Endothelial cell of umbilical vein (primary cell): ENCODE measurements around the gene SETMAR. TPM values are rescaled to one million over a fixed set of nuclear protein-coding genes. Genes with fewer than 3 reads are reported as not detected.

ENCODE experiments used
- BruUV-seq: library from RNA; stranded (reverse); fragments of 400-500 nt; replicated peaks from 2 replicates; lab custom pipeline; 2021; lab: Mats Ljungman, UMichigan
- CTCF ChIA-PET: fragments of 300-600, 350-600 bp; sonication (Branson Sonifier 250); formaldehyde crosslinking; loops from one replicate; lab custom pipeline; 2021; ENCODE audit warnings: antibody characterized with exemption, inconsistent platforms; lab: Charles Lee
- POLR2A ChIA-PET: fragments of 300-600, 350-600 bp; sonication (Branson Sonifier 250); formaldehyde crosslinking; loops from one replicate; lab custom pipeline; 2021; ENCODE audit warnings: antibody characterized with exemption, inconsistent platforms; lab: Charles Lee
- DNase-seq: peaks from one replicate; pipeline ENCODE4 v3.0.0-alpha.2; 2011; ENCODE audit warnings: low read depth, low spot score
- FAIRE-seq: peaks from 2 replicates; lab custom pipeline; 2011; peaks lifted over from hg19 to GRCh38; lab: Jason Lieb, UNC
- H2AFZ ChIP-seq: 2 replicates; pipeline ENCODE4 v1.6.0; 2012; ENCODE audit warnings: low read depth, low read length, control low read depth, inconsistent platforms
- H3K27ac ChIP-seq: 2 replicates; pipeline ENCODE4 v1.5.1; 2011; ENCODE audit warnings: low read depth, mild to moderate bottlenecking, control low read depth, low read length, moderate library complexity; ENCODE audit not compliant: insufficient read depth
- H3K27me3 ChIP-seq, 2 experiments: 2 replicates each; pipeline versions ENCODE4 v1.6.0 to v1.6.1; 2011; ENCODE audit warnings: low read length in 2 of 2, mixed read lengths in 1 of 2; ENCODE audit not compliant: control insufficient read depth in 2 of 2, insufficient read depth in 2 of 2
- H3K36me3 ChIP-seq, 2 experiments: 2 replicates in 1 of 2; 3 replicates in 1 of 2; pipeline ENCODE4 v1.5.1; 2011; ENCODE audit warnings: low read length in 2 of 2, mild to moderate bottlenecking in 1 of 2, moderate library complexity in 1 of 2; ENCODE audit not compliant: control insufficient read depth in 2 of 2, insufficient read depth in 2 of 2; ENCODE audit errors: extremely low read depth in 1 of 2
- H3K4me1 ChIP-seq: 3 replicates; pipeline ENCODE4 v1.5.1; 2011; ENCODE audit warnings: mild to moderate bottlenecking, low read length; ENCODE audit not compliant: control insufficient read depth, insufficient read depth; ENCODE audit errors: extremely low read depth
- H3K4me2 ChIP-seq: 2 replicates; pipeline ENCODE4 v1.6.1; 2011; ENCODE audit warnings: low read length, control low read depth, mixed read lengths; ENCODE audit not compliant: insufficient read depth
- H3K4me3 ChIP-seq, 3 experiments: fragments of 200-600 bp in 1 of 3; sonication (generic), shearing (Covaris generic) in 1 of 3; replicated peaks in 1 of 3; 2 replicates each; pipeline ENCODE4 v1.5.1; 2011 to 2016; ENCODE audit warnings: control low read depth in 3 of 3, low read length in 3 of 3, mild to moderate bottlenecking in 2 of 3, inconsistent platforms in 1 of 3, low read depth in 1 of 3, moderate library complexity in 1 of 3; ENCODE audit not compliant: insufficient read depth in 1 of 3
- H3K79me2 ChIP-seq: 2 replicates; pipeline ENCODE4 v1.6.0; 2012; ENCODE audit warnings: low read length, inconsistent platforms; ENCODE audit not compliant: control insufficient read depth, insufficient read depth
- H3K9ac ChIP-seq: replicated peaks from 2 replicates; pipeline ENCODE3; 2011; ENCODE audit warnings: low read length, control low read depth; ENCODE audit not compliant: insufficient read depth; ENCODE audit errors: extremely low read depth
- H3K9me1 ChIP-seq: replicated peaks from 3 replicates; pipeline ENCODE4 v1.6.0; 2011; ENCODE audit warnings: mild to moderate bottlenecking, low read length; ENCODE audit not compliant: control insufficient read depth, insufficient read depth; ENCODE audit errors: extremely low read depth
- H3K9me3 ChIP-seq: replicated peaks from 2 replicates; pipeline ENCODE4 v1.5.1; 2012; ENCODE audit warnings: low read length, inconsistent platforms; ENCODE audit not compliant: control insufficient read depth, insufficient read depth
- H4K20me1 ChIP-seq: replicated peaks from 2 replicates; pipeline ENCODE3; 2011; ENCODE audit warnings: mild to moderate bottlenecking, low read length; ENCODE audit not compliant: control insufficient read depth, insufficient read depth; ENCODE audit errors: extremely low read depth
- EZH2 ChIP-seq: IDR thresholded peaks from 2 replicates; pipeline ENCODE4 v1.6.1; 2012; ENCODE audit warnings: borderline replicate concordance, low read depth, mild to moderate bottlenecking, moderate library complexity, low read length, inconsistent platforms; ENCODE audit not compliant: severe bottlenecking
- FOS ChIP-seq: IDR thresholded peaks from 2 replicates; pipeline ENCODE4 v1.6.1; 2011; ENCODE audit warnings: mild to moderate bottlenecking, low read length, moderate library complexity, borderline replicate concordance; ENCODE audit not compliant: insufficient read depth
- GATA2 ChIP-seq: IDR thresholded peaks from 2 replicates; pipeline ENCODE4 v1.7.0; 2011; ENCODE audit warnings: low read depth, mild to moderate bottlenecking, moderate library complexity, mixed read lengths, low read length; ENCODE audit not compliant: insufficient read length, insufficient read depth
- JUN ChIP-seq: IDR thresholded peaks from 2 replicates; pipeline ENCODE4 v1.6.1; 2011; ENCODE audit warnings: borderline replicate concordance, low read depth; ENCODE audit not compliant: insufficient read length, insufficient read depth
- MAX ChIP-seq: IDR thresholded peaks from 2 replicates; pipeline ENCODE4 v1.6.1; 2011; ENCODE audit not compliant: insufficient read depth, insufficient read length
- MYC ChIP-seq: IDR thresholded peaks from one replicate; pipeline ENCODE4 v1.6.1; 2011; ENCODE audit warnings: mild to moderate bottlenecking, low read depth, low read length
- POLR2A ChIP-seq: IDR thresholded peaks from 2 replicates; pipeline ENCODE4 v1.6.1; 2012; ENCODE audit warnings: low read depth, mild to moderate bottlenecking, control low read depth, low read length
- POLR2AphosphoS5 ChIP-seq: IDR thresholded peaks from 2 replicates; pipeline ENCODE4 v1.6.1; 2012; ENCODE audit warnings: low read depth, mild to moderate bottlenecking, control low read depth, low read length, moderate library complexity; ENCODE audit not compliant: insufficient read depth
- dilution Hi-C: fragments of 300-500 bp; cut with MboI; formaldehyde crosslinking; loops from one replicate; pipeline ENCODE4 v1.15.0; 2019; ENCODE audit warnings: low sequenced_read_pairs; ENCODE audit not compliant: extremely low pct_ligation_motif_present
- intact Hi-C: fragments of 100-400 bp; cut with micrococcal nuclease; formaldehyde crosslinking; loops from one replicate; pipeline ENCODE4 v1.10.0; 2022
- polyA plus RNA-seq, 4 experiments: library from polyadenylated mRNA; depleted of rRNA in 3 of 4; stranded (reverse) in 3 of 4; unstranded in 1 of 4; fragments of >200 nt; gene quantifications; 2 replicates each; pipeline versions ENCODE4 v1.2.1 to v1.2.3, GENCODE V29; 2011 to 2012; ENCODE audit warnings: missing spikeins in 1 of 4
- total RNA-seq: library from RNA; stranded (reverse); gene quantifications from 2 replicates; pipeline ENCODE4 v1.2.3, GENCODE V29; 2021
- TF ChIP-seq, protein P1 (sequence below), 2 donors: IDR thresholded peaks; 1 replicate in 1 of 2; 2 replicates in 1 of 2; pipeline ENCODE4 v1.5.1; 2011; ENCODE audit warnings: low read length in 2 of 2, mild to moderate bottlenecking in 2 of 2, moderate library complexity in 2 of 2, control low read depth in 1 of 2, inconsistent platforms in 1 of 2, low read depth in 1 of 2; ENCODE audit not compliant: insufficient read depth in 1 of 2; ENCODE audit errors: extremely low read depth in 1 of 2

Gene SETMAR
- total and polyA plus RNA-seq, 2 donors (not counting 3 experiments of a cell fraction or from before 2014, with no cell fraction given), result 9.6 to 15.4 TPM

GRCh38 chr3:4289044-4289443, 14.1 kb upstream of the SETMAR start:
- dilution Hi-C loops, result no loop called here
- CTCF ChIA-PET, result interaction anchor here (1.8 to 11.4 kb wide), 3 partner anchors 8 to 1088 kb away, joined by 5 to 213 read pairs (median 6); no protein-coding TSS in a partner anchor
- H2AFZ ChIP-seq, result no peak overlapping the region

More at GRCh38 chr3:4289044-4289443, 14.1 kb upstream of the SETMAR start:
- Histone ChIP-seq H3K4me3 (no peak overlapping the region), H3K27ac (no peak overlapping the region), H3K9me3 (no peaks in the 10 kb centered on the region), H3K79me2 (no peaks in the 10 kb centered on the region), H3K27me3 (peaks cover 2 to 8% of the 10 kb centered on the region in 2 experiments), H3K36me3 (no peaks in the 10 kb centered on the region), H4K20me1 (no peaks in the 10 kb centered on the region), H3K9ac (no peak overlapping the region), H3K9me1 (no peaks in the 10 kb centered on the region), H3K4me2 (no peak overlapping the region), H3K4me1 (no peaks in the 10 kb centered on the region)
- no peak for FAIRE-seq
- POLR2A ChIA-PET, result no interaction called here
- no peak for DNase-seq
- BruUV-seq, result no TSS peak
- intact Hi-C loops, result no loop called here
- TF ChIP-seq GATA2 (no peak), POLR2AphosphoS5 (no peak), POLR2A (no peak), EZH2 (no peak), MYC (no peak), MAX (no peak), FOS (no peak), JUN (no peak)
- TF ChIP-seq, protein P1, sequence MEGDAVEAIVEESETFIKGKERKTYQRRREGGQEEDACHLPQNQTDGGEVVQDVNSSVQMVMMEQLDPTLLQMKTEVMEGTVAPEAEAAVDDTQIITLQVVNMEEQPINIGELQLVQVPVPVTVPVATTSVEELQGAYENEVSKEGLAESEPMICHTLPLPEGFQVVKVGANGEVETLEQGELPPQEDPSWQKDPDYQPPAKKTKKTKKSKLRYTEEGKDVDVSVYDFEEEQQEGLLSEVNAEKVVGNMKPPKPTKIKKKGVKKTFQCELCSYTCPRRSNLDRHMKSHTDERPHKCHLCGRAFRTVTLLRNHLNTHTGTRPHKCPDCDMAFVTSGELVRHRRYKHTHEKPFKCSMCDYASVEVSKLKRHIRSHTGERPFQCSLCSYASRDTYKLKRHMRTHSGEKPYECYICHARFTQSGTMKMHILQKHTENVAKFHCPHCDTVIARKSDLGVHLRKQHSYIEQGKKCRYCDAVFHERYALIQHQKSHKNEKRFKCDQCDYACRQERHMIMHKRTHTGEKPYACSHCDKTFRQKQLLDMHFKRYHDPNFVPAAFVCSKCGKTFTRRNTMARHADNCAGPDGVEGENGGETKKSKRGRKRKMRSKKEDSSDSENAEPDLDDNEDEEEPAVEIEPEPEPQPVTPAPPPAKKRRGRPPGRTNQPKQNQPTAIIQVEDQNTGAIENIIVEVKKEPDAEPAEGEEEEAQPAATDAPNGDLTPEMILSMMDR (IDR thresholded peaks at IDR 0.05; ENCODE audit: extremely low read depth in 1 of 2, insufficient read depth in 1 of 2, low read depth in 1 of 2, low read length in 2 of 2), result no peak
